ENCODE results near the gene TMEM250.
A peak's percentile ranks its signal among the peaks of the same experiment; 100 is the strongest.

The TMEM250 gene

GRCh38 chr9:136147038-136147889 is 28.6 kb upstream of the TMEM250 start:
- DNase-seq: peak; percentile 22

- DNase-seq: no peak
These were observed 27.7 kb upstream of the TMEM250 start for GRCh38 chr9:136146126-136147037.

- DNase-seq: no peak
These were observed 26.9 kb upstream of the TMEM250 start for GRCh38 chr9:136145580-136145979.

GRCh38 chr9:136144450-136144849 is 25.8 kb upstream of the TMEM250 start:
- DNase-seq: no peak

- peak; percentile 22 for DNase-seq
These were observed 24.7 kb upstream of the TMEM250 start for GRCh38 chr9:136143215-136144001.

- DNase-seq: no peak
These were observed 24.2 kb upstream of the TMEM250 start for GRCh38 chr9:136142859-136143214.

- DNase-seq: no peak
These were observed 23.7 kb upstream of the TMEM250 start for GRCh38 chr9:136142414-136142796.

GRCh38 chr9:136141682-136142413 is 23.2 kb upstream of the TMEM250 start:
- no peak for DNase-seq

DNA sequence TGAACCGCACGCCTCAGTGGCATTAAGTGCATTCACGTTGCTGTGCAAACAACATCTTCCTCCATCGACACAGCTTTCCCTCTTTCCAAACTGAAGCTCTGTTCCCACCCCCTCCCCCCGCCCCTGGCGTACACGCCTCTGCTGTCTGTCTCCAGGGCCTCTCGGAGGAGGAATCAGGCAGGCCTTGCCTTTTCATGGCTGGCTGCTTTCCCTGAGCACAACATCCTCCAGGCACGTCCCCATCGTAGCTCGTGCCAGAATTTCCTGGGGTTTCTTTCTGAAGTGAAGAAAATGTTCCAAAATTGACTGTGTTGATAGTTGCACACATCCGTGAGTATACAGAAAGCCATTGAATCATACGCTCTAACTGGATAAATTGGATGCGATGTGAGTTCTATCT is 22.3 kb upstream of the TMEM250 start:
- peak; percentile 93 for DNase-seq

DNA sequence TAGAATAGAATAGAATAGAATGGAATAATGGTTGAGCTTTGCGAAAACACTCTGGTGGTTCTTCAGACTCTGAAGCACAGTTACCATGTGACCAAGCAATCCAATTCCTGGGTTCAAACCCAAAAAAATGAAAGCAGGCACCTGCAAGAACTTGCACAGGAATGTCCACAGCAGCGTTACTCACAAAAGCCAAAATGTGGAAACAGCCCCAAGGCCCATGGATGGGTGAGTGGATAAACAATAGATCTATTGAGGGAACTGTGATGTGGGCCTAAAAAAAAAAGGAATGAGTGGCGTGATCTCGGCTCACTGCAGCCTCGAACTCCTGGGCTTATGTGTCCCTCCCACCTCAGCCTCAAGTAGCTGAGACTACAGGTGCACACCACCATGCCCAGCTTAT is 21.4 kb upstream of the TMEM250 start:
- no peak for DNase-seq

DNA sequence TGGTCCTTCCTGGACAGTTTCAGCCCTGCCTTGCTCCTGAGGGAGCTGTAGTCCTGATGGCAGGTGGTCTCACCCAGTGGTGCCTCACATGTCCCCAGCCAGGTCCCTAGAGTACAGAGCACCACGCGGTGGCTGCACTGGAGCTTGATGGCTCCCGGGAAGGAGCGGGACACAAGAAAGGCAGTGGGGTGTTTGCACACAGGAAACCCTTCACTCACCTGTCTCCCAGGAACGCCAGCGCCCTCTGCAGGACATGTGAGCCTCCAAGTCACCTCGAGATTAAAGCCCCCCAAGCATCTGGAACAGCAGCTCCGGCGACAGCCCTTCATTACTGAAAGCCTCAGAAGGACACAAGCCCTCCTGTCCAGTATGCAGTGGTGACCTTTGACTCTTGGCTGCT is 19.9 kb upstream of the TMEM250 start:
- DNase-seq: no peak

GRCh38 chr9:136137321-136138265 is 18.9 kb upstream of the TMEM250 start:
- peak; percentile 33 for DNase-seq

DNA sequence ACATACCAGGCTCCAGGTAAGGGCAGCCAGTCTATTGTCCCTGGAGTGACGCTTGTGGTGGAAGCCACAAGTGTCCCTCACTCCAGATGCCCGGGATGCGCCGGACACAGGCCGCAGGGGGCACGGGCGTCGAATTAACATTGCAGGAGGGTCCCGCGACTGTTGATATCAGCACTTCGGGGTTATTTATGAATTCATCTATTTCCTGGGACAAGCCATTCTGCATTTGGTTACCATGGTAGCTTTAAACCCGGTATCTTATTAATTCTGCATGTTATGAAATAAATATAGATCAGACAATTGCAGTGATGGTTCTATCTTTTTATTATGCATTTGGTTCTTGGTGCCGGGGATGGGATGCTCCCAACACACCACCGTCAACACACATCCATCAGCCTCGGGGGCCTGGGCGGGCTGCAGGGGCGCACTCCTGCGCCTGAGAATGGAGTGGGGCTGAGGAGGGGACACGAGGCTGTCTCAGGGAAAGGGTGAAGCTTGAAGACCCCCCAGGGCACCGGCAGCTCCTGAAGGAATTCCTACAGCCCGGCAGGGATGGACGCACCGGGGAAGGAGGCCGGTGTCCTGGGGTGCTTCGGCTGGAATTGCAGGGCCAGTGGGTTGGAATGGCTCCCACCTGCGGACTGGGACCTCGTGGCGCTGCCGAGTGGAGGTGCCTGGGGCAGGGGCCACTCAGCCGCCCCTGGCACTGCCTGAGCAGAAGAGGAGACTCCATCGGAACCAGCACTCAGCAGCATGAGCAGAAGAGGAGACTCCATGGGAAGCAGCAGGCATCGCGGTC is 17.7 kb upstream of the TMEM250 start:
- DNase-seq: no peak

GRCh38 chr9:136135326-136136126 is 16.9 kb upstream of the TMEM250 start:
- no peak for DNase-seq

DNA sequence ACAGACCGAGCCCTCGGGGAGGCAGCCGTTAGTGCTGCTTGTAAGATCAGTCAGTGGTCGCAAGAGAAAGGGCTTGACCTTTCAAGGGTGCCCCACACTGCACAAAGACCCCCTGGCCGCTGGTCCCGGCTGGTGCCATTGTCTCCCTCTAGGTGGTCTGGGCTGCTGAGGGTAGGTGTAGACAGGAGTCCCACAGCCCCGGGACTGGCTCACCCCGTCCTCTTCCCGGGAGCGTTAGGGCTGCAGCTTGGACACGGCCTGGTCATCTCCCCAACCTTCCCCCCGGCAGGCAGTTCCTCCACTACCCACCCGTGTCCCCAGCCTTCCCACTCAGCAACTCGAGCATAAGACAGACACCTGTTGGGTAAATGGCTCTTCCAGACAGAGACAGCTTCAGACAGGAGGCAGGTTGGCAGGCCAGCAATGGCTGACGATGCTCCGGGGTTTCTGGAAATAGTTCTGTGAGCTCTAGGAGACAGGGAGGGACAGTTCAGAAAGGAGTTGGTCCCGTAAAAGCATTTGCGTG is 15.3 kb upstream of the TMEM250 start:
- no peak for DNase-seq

DNA sequence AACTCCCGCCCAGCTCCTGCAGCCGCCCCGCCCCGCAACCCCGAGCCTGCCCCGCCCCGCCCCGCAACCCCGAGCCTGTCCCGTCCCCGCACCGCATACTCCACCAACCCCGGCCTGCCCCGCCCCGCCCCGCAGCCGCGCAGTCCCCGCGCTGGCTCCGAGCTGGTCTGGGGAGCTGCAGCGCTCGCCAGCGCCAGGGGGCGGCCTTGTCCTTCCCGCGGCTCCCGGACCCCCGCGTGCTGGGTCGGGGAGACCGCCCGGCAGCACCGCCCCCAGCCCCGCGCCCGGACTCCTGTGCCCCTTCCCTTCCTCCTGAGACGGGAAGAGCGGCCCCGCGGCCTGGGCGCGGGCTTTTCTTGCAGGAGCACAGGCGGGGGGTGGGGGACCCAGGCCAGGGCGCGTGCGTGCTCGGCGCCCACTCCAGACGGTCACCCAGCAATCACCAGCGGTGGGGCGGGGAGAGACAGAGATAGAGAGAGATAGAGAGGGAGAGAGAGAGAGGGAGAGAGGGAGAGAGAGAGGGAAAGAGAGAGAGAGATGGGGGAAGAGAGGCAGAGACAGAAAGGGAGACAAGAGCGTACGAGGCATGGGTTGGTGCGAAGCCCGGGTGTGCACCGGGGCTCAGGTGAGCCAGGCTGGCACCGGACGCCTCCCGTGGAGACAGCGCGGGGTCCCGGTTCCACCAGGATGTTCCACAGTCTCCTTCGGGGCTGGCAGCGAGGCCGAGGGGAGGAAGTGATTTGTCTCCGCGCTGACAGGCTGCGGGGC is 14.7 kb upstream of the TMEM250 start:
- no peak for DNase-seq

DNA sequence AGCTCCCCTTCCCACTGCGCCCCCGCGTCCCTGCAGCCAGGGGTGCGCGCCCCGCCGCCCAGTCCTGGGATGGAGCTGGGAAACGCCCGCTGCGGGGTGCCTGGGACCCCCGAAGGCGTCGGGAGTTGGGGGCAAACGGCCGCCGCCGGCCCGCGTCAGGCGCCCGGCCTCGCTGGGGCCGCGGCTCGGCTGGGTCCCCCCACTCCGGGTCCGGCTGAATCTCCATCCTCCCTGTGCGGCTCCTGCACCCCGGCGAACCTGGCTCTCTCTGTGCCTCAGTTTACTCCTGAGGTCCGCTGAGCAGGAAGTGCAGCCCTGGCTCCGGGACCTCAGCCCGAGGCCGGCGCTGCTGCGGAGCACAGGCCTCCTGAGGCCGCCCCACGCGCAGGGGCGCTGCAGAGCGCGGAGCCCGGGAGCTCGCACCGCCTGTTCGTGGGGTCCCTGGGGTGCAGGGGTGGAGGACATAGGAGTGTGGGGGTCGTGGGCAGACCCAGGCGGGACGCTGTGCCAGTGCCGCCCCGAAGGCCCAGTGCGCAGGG is 13.9 kb upstream of the TMEM250 start:
- no peak for DNase-seq
